GM19328 (cell line): ENCODE results near the gene EXOC3.
"Not testable (repeated sequence)": the region's sequence is repeated elsewhere in the genome, so short reads cannot be mapped to it uniquely, and the experiment has no call there.

Source experiments
- ATAC-seq: cut with Tn5 transposase; IDR thresholded peaks from one replicate; pipeline ENCODE4 v1.9.1; 2021; ENCODE audit warnings: mild to moderate bottlenecking, moderate library complexity; ENCODE audit not compliant: unreplicated experiment

The EXOC3 gene

GRCh38 chr5:483434-484140 is 40.6 kb downstream of the EXOC3 start:
- ATAC-seq: no peak

GRCh38 chr5:484556-484955 is 41.6 kb downstream of the EXOC3 start:
- ATAC-seq: no peak

DNA sequence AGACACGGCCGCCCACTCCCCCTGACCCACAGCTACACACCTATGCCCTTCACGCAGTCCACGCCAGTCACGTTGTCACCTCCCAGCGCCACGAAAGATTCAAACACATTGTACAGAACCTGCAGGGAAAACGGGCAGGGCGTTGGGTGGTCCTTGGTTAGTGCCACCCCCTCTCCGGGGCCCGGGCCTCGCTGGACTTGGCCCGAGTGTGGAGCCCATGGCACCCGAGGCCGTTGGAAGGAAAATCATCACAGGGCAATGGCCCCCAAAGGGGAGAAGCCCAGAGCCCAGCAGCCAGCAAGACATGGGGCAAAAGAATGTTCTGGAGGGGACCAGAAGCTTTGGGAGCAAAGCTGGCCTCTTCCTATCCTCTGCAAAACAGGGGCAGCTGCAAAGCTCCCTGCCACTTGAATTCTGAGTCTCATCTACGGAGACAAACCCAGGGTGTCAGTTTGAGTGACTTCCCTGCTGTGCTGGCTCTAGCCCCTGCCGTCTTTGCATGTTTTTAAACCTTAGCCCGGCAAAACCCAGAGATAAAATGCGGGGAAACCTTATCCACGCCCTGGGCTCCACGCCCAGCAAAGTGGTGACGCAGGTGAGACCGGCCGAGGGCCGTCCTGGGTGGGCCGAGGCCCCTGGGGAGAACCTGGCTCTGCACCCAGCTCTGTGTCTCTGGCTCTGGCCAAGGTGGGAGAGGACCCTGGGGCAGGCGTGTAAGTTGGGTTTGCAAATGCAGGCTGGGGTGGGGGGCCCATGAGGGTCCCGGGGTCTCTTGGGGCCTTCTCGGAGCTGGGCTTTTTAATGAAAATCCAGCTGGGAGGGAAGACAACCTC is 42.4 kb downstream of the EXOC3 start:
- no peak for ATAC-seq

DNA sequence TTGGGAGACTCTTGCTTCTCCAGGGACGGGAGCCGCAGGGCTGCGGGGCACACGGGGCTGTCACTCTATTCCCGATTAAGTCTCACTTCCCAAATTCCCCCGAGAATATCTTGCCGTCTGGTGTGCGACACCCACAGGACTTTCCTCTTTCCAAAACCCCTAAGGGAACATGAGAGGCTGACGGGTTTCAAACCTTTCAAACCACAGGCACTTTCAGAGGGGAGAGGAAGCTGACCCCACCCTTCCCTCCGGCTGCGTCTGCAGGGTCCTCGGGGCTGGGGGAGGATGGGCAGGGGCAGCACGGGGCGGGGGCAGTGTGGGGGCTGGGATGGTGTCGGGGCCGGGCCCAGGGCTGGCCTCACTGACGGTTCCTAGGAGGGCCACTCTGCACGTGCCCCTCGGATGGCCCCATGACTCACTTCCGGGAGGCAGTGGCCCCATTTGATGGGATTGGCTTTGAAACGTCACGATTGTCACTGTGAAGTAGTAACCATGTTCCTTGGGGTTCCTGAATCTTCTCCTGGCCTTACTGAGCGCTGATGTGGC is 43.0 kb downstream of the EXOC3 start:
- no peak for ATAC-seq

GRCh38 chr5:486597-486996 is 43.6 kb downstream of the EXOC3 start:
- ATAC-seq: not testable (repeated sequence)

- no peak for ATAC-seq
Measured at GRCh38 chr5:488241-488640, 45.3 kb downstream of the EXOC3 start.

- ATAC-seq: no peak
Measured at GRCh38 chr5:488744-489688, 46.0 kb downstream of the EXOC3 start.

- ATAC-seq: no peak
Measured at GRCh38 chr5:489689-490080, 46.7 kb downstream of the EXOC3 start.

DNA sequence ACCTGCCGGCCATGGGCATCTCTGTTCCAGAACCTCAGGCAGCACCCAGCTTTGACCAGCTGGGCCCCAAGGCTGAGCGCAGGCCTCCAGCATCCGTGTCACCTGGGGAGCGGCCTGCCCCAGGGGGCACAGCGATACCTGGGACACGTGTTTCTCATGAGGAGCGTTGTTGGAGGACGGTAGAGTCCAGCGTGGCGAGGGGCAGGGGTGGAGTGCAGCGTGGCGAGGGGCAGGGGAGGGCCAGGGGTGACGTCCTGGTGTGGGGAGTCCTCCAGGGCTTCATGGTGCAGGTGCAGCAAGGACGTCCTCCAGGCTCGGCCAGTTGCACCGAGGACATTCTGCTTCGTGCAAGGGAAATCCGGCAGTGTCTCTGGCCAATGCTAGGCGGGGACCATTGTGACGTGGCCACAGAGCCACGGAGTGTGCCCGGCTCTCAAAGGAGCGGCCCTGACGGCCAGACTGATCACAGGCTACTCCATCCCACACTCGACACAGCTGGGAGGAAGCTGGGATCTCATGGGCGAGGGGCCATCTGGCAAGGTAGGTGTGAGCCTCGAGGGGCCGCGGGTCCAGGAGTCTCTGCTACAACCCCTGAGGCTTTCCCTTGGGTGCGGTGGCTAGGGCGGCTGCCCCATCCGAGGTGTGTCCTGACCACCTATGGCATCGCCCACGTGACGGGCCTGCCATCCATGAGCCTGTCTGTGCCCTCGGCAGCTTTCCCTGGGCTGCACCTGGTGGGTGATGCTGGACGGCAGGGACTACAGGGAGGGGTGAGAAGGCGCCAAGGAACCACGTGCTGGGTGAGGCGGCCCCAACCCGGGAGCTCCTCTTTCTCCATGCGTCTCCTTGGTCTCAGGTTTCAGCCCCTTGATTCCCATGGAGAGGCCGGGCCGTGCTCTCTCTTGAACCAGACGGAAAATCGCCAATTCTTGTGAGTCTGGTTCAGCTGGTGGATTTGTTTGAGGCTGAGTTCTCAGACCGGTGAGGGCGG is 47.4 kb downstream of the EXOC3 start:
- no peak for ATAC-seq

GRCh38 chr5:491119-491855 is 48.3 kb downstream of the EXOC3 start:
- ATAC-seq: no peak

DNA sequence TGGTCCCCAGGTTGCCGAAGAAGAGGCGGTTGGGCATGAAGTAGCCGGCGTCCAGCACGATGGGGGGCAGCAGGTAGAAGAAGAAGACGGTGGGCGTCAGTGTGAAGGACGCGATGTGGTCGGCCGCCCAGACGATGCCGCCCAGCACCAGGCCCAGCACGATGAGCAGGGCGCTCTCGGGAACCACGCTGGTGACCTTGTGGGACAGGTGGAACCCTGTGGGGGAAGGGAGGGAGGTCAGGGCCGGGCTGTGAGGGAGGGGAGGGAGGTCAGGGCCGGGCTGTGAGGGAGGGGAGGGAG is 48.8 kb downstream of the EXOC3 start:
- ATAC-seq: no peak

DNA sequence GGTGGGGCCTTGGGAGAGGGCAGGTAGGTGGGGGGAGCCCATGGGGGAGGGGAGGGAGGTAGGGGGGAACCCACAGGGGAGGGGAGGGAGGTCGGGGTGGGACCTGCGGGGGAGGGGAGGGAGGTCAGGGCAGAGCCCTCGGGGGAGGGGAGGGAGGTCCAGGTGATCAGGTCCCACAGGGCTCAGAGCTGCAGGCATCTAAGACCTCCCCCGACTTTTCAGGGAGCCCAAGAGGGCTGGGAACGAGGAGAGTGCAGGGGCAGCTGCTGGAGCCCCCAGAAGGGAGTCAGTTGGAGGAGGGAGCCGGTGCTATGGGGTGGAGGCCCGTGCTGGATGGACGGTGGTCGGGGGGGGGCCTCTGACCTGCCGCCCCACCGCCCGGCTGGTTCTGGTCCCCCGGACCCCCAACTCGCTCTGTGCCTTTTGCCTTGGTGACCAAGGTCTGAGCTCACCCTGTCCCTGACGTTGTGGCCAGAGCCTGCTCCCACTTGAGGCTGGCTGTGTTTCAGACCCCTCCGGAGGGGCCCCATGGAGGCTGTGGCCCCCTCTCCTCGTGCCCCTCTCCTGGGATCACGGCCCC is 49.4 kb downstream of the EXOC3 start:
- no peak for ATAC-seq

DNA sequence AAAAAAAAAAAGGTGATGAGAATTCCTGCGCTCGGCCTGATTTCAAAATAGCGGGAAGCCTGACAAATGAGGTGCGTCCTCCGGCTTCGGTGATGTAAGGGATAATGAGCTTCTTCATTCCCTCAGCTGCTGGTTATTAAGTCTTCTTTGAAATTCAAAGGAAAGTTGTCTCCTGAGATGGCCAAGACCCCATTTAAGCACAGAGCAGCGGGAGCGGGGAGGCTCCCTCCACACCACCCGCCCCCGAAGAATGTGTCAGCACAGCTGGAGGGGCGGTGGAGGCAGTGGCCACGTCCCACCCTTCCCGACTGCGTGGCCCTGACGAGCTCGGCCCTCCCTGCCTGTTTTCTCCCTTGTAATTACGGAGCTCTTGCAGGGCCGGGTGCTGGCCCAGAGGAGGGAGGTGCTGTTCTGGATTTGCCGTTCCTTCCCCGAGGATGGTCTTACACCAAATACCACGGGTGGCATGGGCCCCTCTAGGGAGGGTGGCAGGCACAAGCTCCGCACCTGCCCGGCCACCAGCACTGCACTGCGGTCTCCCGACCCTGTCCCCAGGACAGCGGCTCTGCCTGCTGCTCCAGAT is 50.2 kb downstream of the EXOC3 start:
- no peak for ATAC-seq

GRCh38 chr5:493758-494157 is 50.8 kb downstream of the EXOC3 start:
- ATAC-seq: no peak

DNA sequence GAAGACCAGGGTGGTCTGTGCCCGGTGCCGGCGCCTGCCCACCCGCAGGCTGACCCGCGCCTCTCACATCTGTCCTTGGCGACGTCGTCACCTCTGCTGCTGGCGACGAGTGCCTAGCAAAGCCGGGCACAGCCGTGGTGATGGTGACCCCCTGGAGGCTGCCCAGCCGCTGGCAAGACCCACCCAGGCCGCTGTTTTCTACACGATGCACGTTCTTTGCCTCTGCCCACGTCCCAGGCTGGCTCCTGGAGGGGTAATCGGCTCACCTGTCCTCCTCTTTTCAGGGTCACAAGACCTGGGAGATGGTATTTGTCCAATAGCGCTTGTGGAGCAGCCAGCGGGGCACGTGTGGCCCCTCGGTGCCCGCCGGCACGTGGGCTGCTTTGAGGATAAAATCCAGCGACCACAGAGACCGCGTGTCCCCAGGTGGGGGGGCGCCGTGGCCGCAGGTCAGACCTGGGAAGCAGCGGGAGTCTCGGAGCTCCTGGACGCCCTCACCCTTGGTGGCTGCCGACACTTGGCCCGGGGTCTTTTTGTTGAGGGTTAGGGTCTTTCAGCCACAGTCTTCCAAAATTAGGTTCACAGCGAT is 51.8 kb downstream of the EXOC3 start:
- no peak for ATAC-seq

DNA sequence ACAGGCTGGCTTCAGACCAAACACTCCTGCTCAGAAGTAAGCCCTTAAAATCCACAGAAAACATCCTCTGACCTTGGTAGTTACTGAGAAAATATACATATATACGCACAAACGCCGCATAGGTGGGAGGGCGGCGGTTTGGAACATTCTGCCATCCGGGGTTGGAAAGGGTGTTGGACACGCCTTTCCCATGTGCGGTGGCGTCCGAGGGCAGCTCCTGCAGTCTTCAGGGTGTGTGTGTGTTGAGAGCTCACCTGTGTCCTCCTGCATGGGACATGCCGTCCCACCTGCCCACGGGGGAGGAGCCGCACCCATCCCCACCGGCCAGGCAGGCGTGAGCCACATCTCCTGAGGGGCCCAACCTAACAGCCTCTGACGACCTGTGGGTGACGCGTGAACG is 53.1 kb downstream of the EXOC3 start:
- ATAC-seq: no peak

- no peak for ATAC-seq
Measured at GRCh38 chr5:497090-497700, 54.2 kb downstream of the EXOC3 start.
